ENCODE results near the gene MAST1. TPM values are rescaled to one million over a fixed set of nuclear protein-coding genes. Genes with fewer than 3 reads are reported as not detected.
A peak's percentile ranks its signal among the peaks of the same experiment; 100 is the strongest.
"Not testable (repeated sequence)": the region's sequence is repeated elsewhere in the genome, so short reads cannot be mapped to it uniquely, and the experiment has no call there.

The MAST1 gene
- total RNA-seq, 2 donors from 2014 or later, result 0.29 to 0.37 TPM

- ATAC-seq (no peak), DNase-seq (peak; percentile 41)
- intact Hi-C loops (cut with DNase I), result no loop called here
These were observed 3.1 kb upstream of the MAST1 start for GRCh38 chr19:12834976-12835757.

- no peak for ATAC-seq
- intact Hi-C loops (cut with DNase I), result no loop called here
- no peak for DNase-seq
These were observed 1.8 kb upstream of the MAST1 start for GRCh38 chr19:12836529-12836863.

- DNase-seq, result no peak
- intact Hi-C loops (cut with DNase I), result no loop called here
- ATAC-seq, result no peak
These were observed 1.1 kb upstream of the MAST1 start for GRCh38 chr19:12837225-12837624.

GRCh38 chr19:12838886-12839756 lies 806 bp downstream of the MAST1 start:
- no peak for ATAC-seq
- DNase-seq, result no peak
- intact Hi-C loops (cut with DNase I), result no loop called here

GRCh38 chr19:12840091-12841079 lies 2.1 kb downstream of the MAST1 start:
- DNase-seq, result peak; percentile 64
- ATAC-seq, result peak; percentile 39 to 80
- intact Hi-C loops (cut with DNase I), result loop anchor here in 1 of 2 donors (5.0 kb wide), 1 partner anchor 73 kb away; no protein-coding TSS in a partner anchor

GRCh38 chr19:12841094-12841493 lies 2.8 kb downstream of the MAST1 start:
- intact Hi-C loops (cut with DNase I), result loop anchor here in 1 of 2 donors (5.0 kb wide), 1 partner anchor 74 kb away; no protein-coding TSS in a partner anchor
- ATAC-seq, result peak in 1 of 2 donors; percentile 21
- DNase-seq, result peak; percentile 32

GRCh38 chr19:12842511-12842910 lies 4.2 kb downstream of the MAST1 start:
- ATAC-seq (no peak), DNase-seq (no peak)
- intact Hi-C loops (cut with DNase I), result loop anchor here in 1 of 2 donors (5.0 kb wide), 1 partner anchor 75 kb away; no protein-coding TSS in a partner anchor

GRCh38 chr19:12843328-12843727 lies 5.0 kb downstream of the MAST1 start:
- ATAC-seq (no peak), DNase-seq (no peak)
- intact Hi-C loops (cut with DNase I), result loop anchor here in 1 of 2 donors (5.0 kb wide), 1 partner anchor 76 kb away; no protein-coding TSS in a partner anchor

- DNase-seq (no peak), ATAC-seq (no peak)
- intact Hi-C loops (cut with DNase I), result loop anchor here in 1 of 2 donors (5.0 kb wide), 1 partner anchor 77 kb away; no protein-coding TSS in a partner anchor
These were observed 5.9 kb downstream of the MAST1 start for GRCh38 chr19:12843999-12844732.

GRCh38 chr19:12846613-12847012 lies 8.3 kb downstream of the MAST1 start:
- not testable (repeated sequence) for ATAC-seq, DNase-seq
- intact Hi-C loops (cut with DNase I), result loop anchor here in 1 of 2 donors (2.0 kb wide), 1 partner anchor 82 kb away; no protein-coding TSS in a partner anchor

- intact Hi-C loops (cut with DNase I), result loop anchor here in 1 of 2 donors (2.0 kb wide), 1 partner anchor 83 kb away; no protein-coding TSS in a partner anchor
- peak; percentile 83 for DNase-seq
- ATAC-seq, result peak; percentile 99
These were observed 9.1 kb downstream of the MAST1 start for GRCh38 chr19:12847159-12848139.

GRCh38 chr19:12856653-12857052 lies 18.3 kb downstream of the MAST1 start:
- ATAC-seq (no peak), DNase-seq (no peak)
- intact Hi-C loops (cut with DNase I), result no loop called here

- intact Hi-C loops (cut with DNase I), result no loop called here
- ATAC-seq, result no peak
- DNase-seq, result no peak
These were observed 20.0 kb downstream of the MAST1 start for GRCh38 chr19:12858041-12858928.

GRCh38 chr19:12859546-12859945 lies 21.2 kb downstream of the MAST1 start:
- no peak for DNase-seq
- intact Hi-C loops (cut with DNase I), result no loop called here
- ATAC-seq, result no peak

GRCh38 chr19:12864143-12864542 lies 25.8 kb downstream of the MAST1 start:
- ATAC-seq (no peak), DNase-seq (no peak)
- intact Hi-C loops (cut with DNase I), result no loop called here
